Liver (tissue), 9 donors: Measurements from ENCODE around the gene CFAP57. TPM values are rescaled to one million over a fixed set of nuclear protein-coding genes. Genes with fewer than 3 reads are reported as not detected.

ENCODE experiments used
- DNase-seq: peaks from one replicate; pipeline ENCODE4 v3.0.0-alpha.2; 2017; ENCODE audit warnings: low spot score
- H3K27ac ChIP-seq, 2 donors: one replicate each; pipeline ENCODE4 v1.7.0; 2013; ENCODE audit warnings: inconsistent platforms in 2 of 2, low read length in 2 of 2, control low read depth in 1 of 2, low read depth in 1 of 2, mild to moderate bottlenecking in 1 of 2
- H3K27me3 ChIP-seq, 4 donors: one replicate each; pipeline versions ENCODE4 v1.6.1 to v1.7.0; 2013; ENCODE audit warnings: low read length in 3 of 4, inconsistent platforms in 1 of 4, mild to moderate bottlenecking in 1 of 4, moderate library complexity in 1 of 4; ENCODE audit not compliant: control insufficient read depth in 4 of 4, insufficient read depth in 4 of 4
- H3K36me3 ChIP-seq, 4 donors: one replicate each; pipeline versions ENCODE4 v1.6.1 to v1.7.0; 2013; ENCODE audit warnings: low read length in 3 of 4, mild to moderate bottlenecking in 3 of 4, low read depth in 1 of 4, moderate library complexity in 1 of 4; ENCODE audit not compliant: control insufficient read depth in 4 of 4, insufficient read depth in 3 of 4
- H3K4me1 ChIP-seq, 4 donors: one replicate each; pipeline versions ENCODE4 v1.6.1 to v1.7.0; 2013; ENCODE audit warnings: low read length in 3 of 4, mild to moderate bottlenecking in 3 of 4, moderate library complexity in 1 of 4; ENCODE audit not compliant: control insufficient read depth in 4 of 4, insufficient read depth in 4 of 4
- H3K4me3 ChIP-seq, 3 donors: one replicate each; pipeline versions ENCODE4 v1.6.1 to v1.7.0; 2013; ENCODE audit warnings: low read length in 3 of 3, control low read depth in 1 of 3, low read depth in 1 of 3, mild to moderate bottlenecking in 1 of 3
- H3K9ac ChIP-seq, 2 donors: one replicate each; pipeline ENCODE4 v1.7.0; 2013; ENCODE audit warnings: low read length in 2 of 2, mild to moderate bottlenecking in 2 of 2, moderate library complexity in 2 of 2, control low read depth in 1 of 2, low read depth in 1 of 2
- H3K9me3 ChIP-seq, 4 donors: one replicate each; pipeline versions ENCODE4 v1.6.1 to v1.7.0; 2013; ENCODE audit warnings: low read length in 3 of 4; ENCODE audit not compliant: control insufficient read depth in 4 of 4
- ATF3 ChIP-seq: IDR thresholded peaks from 2 replicates; pipeline ENCODE4 v1.6.1; 2016; ENCODE audit warnings: antibody characterized with exemption
- CTCF ChIP-seq: fragments of 150-350 bp; IDR thresholded peaks from 2 replicates; pipeline ENCODE4 v1.5.1; 2017; ENCODE audit warnings: improper control_type of control experiment, low read depth, low read length; ENCODE audit not compliant: missing input control
- EGR1 ChIP-seq, 2 donors: IDR thresholded peaks; 2 replicates each; pipeline ENCODE4 v1.6.1; 2016 to 2018; ENCODE audit warnings: antibody characterized with exemption in 2 of 2, low read depth in 2 of 2
- FOXA1 ChIP-seq: IDR thresholded peaks from 2 replicates; pipeline ENCODE4 v1.6.1; 2016; ENCODE audit warnings: antibody characterized with exemption
- FOXA2 ChIP-seq: IDR thresholded peaks from 2 replicates; pipeline ENCODE4 v1.6.1; 2016; ENCODE audit warnings: antibody characterized with exemption
- GABPA ChIP-seq, 2 donors: IDR thresholded peaks in 1 of 2; conservative IDR thresholded peaks in 1 of 2; 2 replicates each; pipeline ENCODE4 v1.6.1; 2016; ENCODE audit warnings: antibody characterized with exemption in 2 of 2, mild to moderate bottlenecking in 1 of 2, moderate library complexity in 1 of 2
- HNF4A ChIP-seq, 2 donors: conservative IDR thresholded peaks; 2 replicates each; pipeline ENCODE4 v1.6.1; 2016; ENCODE audit warnings: antibody characterized with exemption in 2 of 2, mild to moderate bottlenecking in 2 of 2
- HNF4G ChIP-seq: IDR thresholded peaks from 2 replicates; pipeline ENCODE4 v1.6.1; 2016; ENCODE audit warnings: antibody characterized with exemption
- JUND ChIP-seq, 2 donors: IDR thresholded peaks; 2 replicates each; pipeline ENCODE4 v1.6.1; 2016; ENCODE audit warnings: antibody characterized with exemption in 2 of 2
- MAX ChIP-seq: IDR thresholded peaks from 2 replicates; pipeline ENCODE4 v1.6.1; 2016; ENCODE audit warnings: antibody characterized with exemption
- NR2F2 ChIP-seq: IDR thresholded peaks from 2 replicates; pipeline ENCODE4 v1.6.1; 2016; ENCODE audit warnings: antibody characterized with exemption
- RAD21 ChIP-seq, 2 donors: IDR thresholded peaks; 2 replicates each; pipeline ENCODE4 v1.6.1; 2016; ENCODE audit warnings: antibody characterized with exemption in 2 of 2, mild to moderate bottlenecking in 2 of 2
- REST ChIP-seq: IDR thresholded peaks from 2 replicates; pipeline ENCODE4 v1.6.1; 2016; ENCODE audit warnings: antibody characterized with exemption, mild to moderate bottlenecking
- RXRA ChIP-seq, 2 donors: IDR thresholded peaks; 2 replicates each; pipeline ENCODE4 v1.6.1; 2017 to 2018; ENCODE audit warnings: antibody characterized with exemption in 2 of 2, mild to moderate bottlenecking in 1 of 2
- SP1 ChIP-seq: IDR thresholded peaks from 2 replicates; pipeline ENCODE4 v1.6.1; 2018; ENCODE audit warnings: antibody characterized with exemption, mild to moderate bottlenecking
- TAF1 ChIP-seq: conservative IDR thresholded peaks from 2 replicates; pipeline ENCODE4 v1.6.1; 2016; ENCODE audit warnings: antibody characterized with exemption, mild to moderate bottlenecking
- YY1 ChIP-seq: IDR thresholded peaks from 2 replicates; pipeline ENCODE4 v1.6.1; 2016; ENCODE audit warnings: antibody characterized with exemption, mild to moderate bottlenecking
- ZBTB33 ChIP-seq: IDR thresholded peaks from 2 replicates; pipeline ENCODE4 v1.6.1; 2016; ENCODE audit warnings: antibody characterized with exemption
- WGBS: extraction: QIAGEN DNeasy Blood & Tissue Kit; methylation state at CpG from one replicate; pipeline ENCODE4 v1.1.7; 2013; 5-methylcytosine and 5-hydroxymethylcytosine counted together
- polyA plus RNA-seq, 2 donors: library from polyadenylated mRNA; stranded (reverse) in 1 of 2; unstranded in 1 of 2; fragments of 200-250 nt in 1 of 2; fragments of >200 nt in 1 of 2; fragmentation: Nextera tagmentation in 1 of 2; extraction: Ambion mirVana in 1 of 2; gene quantifications; one replicate each; pipeline versions ENCODE4 v1.2.1 to v1.2.3, GENCODE V29; 2013 to 2015
- total RNA-seq, 2 donors: library from RNA; depleted of rRNA; stranded (reverse); fragments of >200 nt; gene quantifications; one replicate each; pipeline ENCODE4 v1.2.3, GENCODE V29; 2014
- donor health status: healthy.
- donor health status: healthy.
- donor health status: healthy.
- donor health status: healthy.
- donor health status: healthy.

The CFAP57 gene
- total and polyA plus RNA-seq, 4 donors = under 0.01 to 14.5 (median 0.10) TPM

- H3K9ac ChIP-seq = peak overlapping the region; percentile 62 to 72
- WGBS = 28% methylated on average over 6 of the region's 6 CpGs
- peaks cover 1 to 32% (median 27%) of the 10 kb centered on the region in 4 donors for H3K4me1 ChIP-seq
- no peaks in the 10 kb centered on the region for H3K9me3 ChIP-seq
- H3K4me3 ChIP-seq = peak overlapping the region; percentile 57 to 84 (median 77)
- DNase-seq = no peak
- no peaks in the 10 kb centered on the region for H3K27me3 ChIP-seq
- no peaks in the 10 kb centered on the region for H3K36me3 ChIP-seq
- H3K27ac ChIP-seq = peak overlapping the region; percentile 85 to 87
- TF ChIP-seq JUND (IDR thresholded peaks at IDR 0.05) (peak in 1 of 2 donors; percentile 4), HNF4G (no peak), MAX (no peak), RXRA (IDR thresholded peaks at IDR 0.05) (peak; percentile 29 to 39), NR2F2 (no peak), TAF1 (no peak), HNF4A (conservative IDR thresholded peaks at IDR 0.05) (no peak), ATF3 (no peak), FOXA2 (peak; percentile 10), GABPA (IDR thresholded peaks at IDR 0.05 in 1 of 2, conservative IDR thresholded peaks at IDR 0.05 in 1 of 2) (no peak), ZBTB33 (no peak), FOXA1 (no peak), CTCF (no peak), YY1 (no peak), EGR1 (IDR thresholded peaks at IDR 0.05; ENCODE audit: low read depth in 2 of 2) (peak in 1 of 2 donors; percentile 35), RAD21 (IDR thresholded peaks at IDR 0.05) (peak in 1 of 2 donors; percentile 32), REST (no peak), SP1 (no peak)
Observed at GRCh38 chr1:43247256-43247921, 75.3 kb downstream of the CFAP57 start.
